GM12892 (cell line): ENCODE results near the gene CEP95.

ENCODE experiments used
- POLR2A ChIP-seq: IDR thresholded peaks from 2 replicates; pipeline ENCODE4 v1.6.1; 2011; ENCODE audit warnings: low read depth, low read length, control low read depth
- POLR2AphosphoS5 ChIP-seq: IDR thresholded peaks from 2 replicates; pipeline ENCODE4 v1.6.1; 2011; ENCODE audit warnings: low read depth, low read length, control low read depth
- TAF1 ChIP-seq: IDR thresholded peaks from 2 replicates; pipeline ENCODE4 v1.6.1; 2011; ENCODE audit warnings: low read depth, mild to moderate bottlenecking, control low read depth, low read length, borderline replicate concordance

DNA sequence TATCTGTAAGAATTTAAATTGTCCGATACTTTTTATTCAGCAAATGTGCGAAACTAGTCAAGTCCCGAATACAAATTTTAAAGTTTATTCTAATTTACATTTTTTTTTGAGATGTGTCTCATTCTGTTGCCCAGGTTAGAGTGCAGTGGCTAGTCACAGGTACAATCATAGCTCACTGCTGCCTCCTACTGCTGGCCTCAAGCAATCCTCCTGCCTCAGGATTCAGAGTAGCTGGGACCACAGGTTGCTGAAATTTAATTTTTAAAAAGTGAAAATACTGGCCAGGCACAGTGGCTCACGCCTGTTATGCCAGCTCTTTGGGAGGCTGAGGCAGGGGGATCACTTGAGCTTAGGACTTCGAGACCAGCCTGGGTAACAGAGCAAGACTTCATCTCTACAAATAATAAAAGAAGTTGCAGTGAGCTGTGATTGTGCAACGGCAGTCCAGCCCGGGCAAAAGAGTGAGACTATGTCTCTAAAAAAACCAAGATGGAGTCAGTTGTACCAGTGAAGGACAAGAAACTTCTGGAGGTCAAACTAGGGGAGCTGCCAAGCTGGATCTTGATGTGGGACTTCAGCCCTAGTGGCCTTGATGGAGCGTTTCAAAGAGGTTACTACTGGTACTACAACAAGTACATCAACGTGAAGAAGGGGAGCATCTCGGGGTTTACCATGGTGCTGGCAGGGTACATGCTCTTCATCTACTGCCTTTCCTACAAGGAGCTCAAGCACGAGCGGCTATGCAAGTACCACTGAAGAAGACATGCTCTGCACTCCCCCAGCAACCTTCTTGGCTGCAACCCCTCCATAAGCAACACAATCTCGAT is 15.5 kb upstream of the CEP95 start:
- TF ChIP-seq POLR2A (no peak), POLR2AphosphoS5 (no peak), TAF1 (no peak)
